Suprapubic skin (tissue), 4 donors: ENCODE data around the gene ABITRAM. TPM values are rescaled to one million over a fixed set of nuclear protein-coding genes. Genes with fewer than 3 reads are reported as not detected.
"Not testable (repeated sequence)": the region's sequence is repeated elsewhere in the genome, so short reads cannot be mapped to it uniquely, and the experiment has no call there.

Experiments used
- DNase-seq, 2 donors: peaks; one replicate each; pipeline ENCODE4 v3.0.0-alpha.2; 2019; ENCODE audit warnings: low spot score in 2 of 2
- H3K27ac ChIP-seq: fragments of 200-600 bp; sonication (generic); one replicate; pipeline ENCODE4 v1.5.1; 2019
- H3K27me3 ChIP-seq: fragments of 200-600 bp; sonication (generic); one replicate; pipeline ENCODE4 v1.5.1; 2019
- H3K36me3 ChIP-seq: fragments of 200-600 bp; sonication (generic); one replicate; pipeline ENCODE4 v1.5.1; 2019
- H3K4me1 ChIP-seq: fragments of 200-600 bp; sonication (generic); one replicate; pipeline ENCODE4 v1.5.1; 2019
- H3K4me3 ChIP-seq: fragments of 200-600 bp; sonication (generic); one replicate; pipeline ENCODE4 v1.5.1; 2019; ENCODE audit warnings: mild to moderate bottlenecking
- H3K9me3 ChIP-seq: fragments of 200-600 bp; sonication (generic); one replicate; pipeline ENCODE4 v1.5.1; 2019
- EP300 ChIP-seq: sonication (generic); formaldehyde crosslinking; IDR thresholded peaks from one replicate; pipeline ENCODE4 v1.6.1; 2017; ENCODE audit warnings: antibody characterized with exemption
- POLR2A ChIP-seq, 2 donors: fragments of 450-650 bp; IDR thresholded peaks; one replicate each; pipeline ENCODE4 v1.6.1; 2017; ENCODE audit warnings: antibody characterized with exemption in 2 of 2, mild to moderate bottlenecking in 2 of 2, moderate library complexity in 2 of 2
- POLR2AphosphoS5 ChIP-seq, 3 donors: sonication (generic); formaldehyde crosslinking; IDR thresholded peaks; one replicate each; pipeline ENCODE4 v1.6.1; 2017; ENCODE audit warnings: antibody characterized with exemption in 3 of 3
- WGBS: methylation state at CpG from one replicate; pipeline ENCODE4 v1.1.5; 2018; 5-methylcytosine and 5-hydroxymethylcytosine counted together
- total RNA-seq, 4 donors: library from RNA; depleted of rRNA; stranded (reverse); fragments of >200 nt; gene quantifications; one replicate each; pipeline ENCODE4 v1.1.0, GENCODE V29; 2016
- TF ChIP-seq, protein P1 (sequence below), 2 donors: fragments of 200-600 bp in 1 of 2; fragments of 450-650 bp in 1 of 2; sonication (generic) in 1 of 2; IDR thresholded peaks; one replicate each; pipeline ENCODE4 v1.5.1; 2016 to 2019; ENCODE audit warnings: antibody characterized with exemption in 2 of 2, mild to moderate bottlenecking in 1 of 2, moderate library complexity in 1 of 2

The ABITRAM gene
- total RNA-seq, 4 donors from 2014 or later, result 9.9 to 42.4 (median 12.0) TPM

DNA sequence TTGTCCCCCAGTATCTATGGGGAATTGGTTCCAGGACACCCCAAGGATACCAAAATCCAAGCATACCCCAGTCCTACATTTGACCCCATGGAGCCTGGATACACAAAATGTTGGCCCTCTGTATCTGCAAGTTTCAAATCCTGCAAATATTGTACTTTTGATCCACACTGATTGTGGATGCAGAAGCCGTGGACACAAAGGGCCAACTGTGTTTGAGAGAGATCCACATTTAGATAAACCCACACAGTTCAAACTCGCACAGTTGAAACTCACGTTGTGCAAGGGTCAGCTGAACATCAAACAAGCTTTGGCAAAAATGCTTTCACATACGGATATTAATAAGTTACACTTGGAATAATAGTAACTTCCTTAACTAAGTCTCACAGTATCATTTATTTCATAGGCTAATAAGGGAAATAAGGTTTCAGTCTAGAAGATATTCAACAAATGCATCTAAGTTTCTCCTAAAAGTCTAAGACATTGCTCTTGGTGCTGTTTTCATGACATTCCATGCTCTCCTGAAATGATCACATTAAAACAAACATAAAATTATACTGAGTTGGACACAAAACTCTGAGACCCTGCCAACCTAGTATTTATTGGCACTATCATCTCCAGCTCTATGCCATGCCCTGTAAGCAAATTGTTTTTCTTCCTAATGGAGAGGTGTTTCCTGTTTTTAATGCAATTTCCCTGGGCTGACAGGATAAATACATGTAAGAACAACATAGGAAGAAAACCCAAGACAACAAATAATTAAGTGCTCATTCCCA is 39.8 kb upstream of the ABITRAM start:
- peaks cover 92% of the 10 kb centered on the region for H3K36me3 ChIP-seq

GRCh38 chr9:108897324-108898096 is 36.7 kb upstream of the ABITRAM start:
- Histone ChIP-seq H3K9me3 (no peaks in the 10 kb centered on the region), H3K4me3 (no peak overlapping the region), H3K4me1 (no peaks in the 10 kb centered on the region), H3K36me3 (peaks cover 91% of the 10 kb centered on the region), H3K27ac (no peak overlapping the region), H3K27me3 (no peaks in the 10 kb centered on the region)
- TF ChIP-seq POLR2AphosphoS5 (IDR thresholded peaks at IDR 0.05), result no peak
- TF ChIP-seq POLR2A (IDR thresholded peaks at IDR 0.05), result no peak
- TF ChIP-seq, protein P1, sequence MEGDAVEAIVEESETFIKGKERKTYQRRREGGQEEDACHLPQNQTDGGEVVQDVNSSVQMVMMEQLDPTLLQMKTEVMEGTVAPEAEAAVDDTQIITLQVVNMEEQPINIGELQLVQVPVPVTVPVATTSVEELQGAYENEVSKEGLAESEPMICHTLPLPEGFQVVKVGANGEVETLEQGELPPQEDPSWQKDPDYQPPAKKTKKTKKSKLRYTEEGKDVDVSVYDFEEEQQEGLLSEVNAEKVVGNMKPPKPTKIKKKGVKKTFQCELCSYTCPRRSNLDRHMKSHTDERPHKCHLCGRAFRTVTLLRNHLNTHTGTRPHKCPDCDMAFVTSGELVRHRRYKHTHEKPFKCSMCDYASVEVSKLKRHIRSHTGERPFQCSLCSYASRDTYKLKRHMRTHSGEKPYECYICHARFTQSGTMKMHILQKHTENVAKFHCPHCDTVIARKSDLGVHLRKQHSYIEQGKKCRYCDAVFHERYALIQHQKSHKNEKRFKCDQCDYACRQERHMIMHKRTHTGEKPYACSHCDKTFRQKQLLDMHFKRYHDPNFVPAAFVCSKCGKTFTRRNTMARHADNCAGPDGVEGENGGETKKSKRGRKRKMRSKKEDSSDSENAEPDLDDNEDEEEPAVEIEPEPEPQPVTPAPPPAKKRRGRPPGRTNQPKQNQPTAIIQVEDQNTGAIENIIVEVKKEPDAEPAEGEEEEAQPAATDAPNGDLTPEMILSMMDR (IDR thresholded peaks at IDR 0.05), result no peak
- no peak for TF ChIP-seq EP300
- DNase-seq, result no peak
- WGBS, result 98% methylated on average over 2 of the region's 2 CpGs

More for the DNA sequence above, 39.8 kb upstream of the ABITRAM start:
- H3K4me3 ChIP-seq, result no peak overlapping the region
- DNase-seq, result no peak
- WGBS, result 83% methylated on average over 4 of the region's 4 CpGs
- H3K27me3 ChIP-seq, result no peaks in the 10 kb centered on the region
- no peak for TF ChIP-seq EP300
- no peak for TF ChIP-seq POLR2AphosphoS5 (IDR thresholded peaks at IDR 0.05)
- no peak for TF ChIP-seq POLR2A (IDR thresholded peaks at IDR 0.05)
- TF ChIP-seq, protein P1 (IDR thresholded peaks at IDR 0.05), result no peak
- H3K9me3 ChIP-seq, result no peaks in the 10 kb centered on the region
- no peak overlapping the region for H3K27ac ChIP-seq
- H3K4me1 ChIP-seq, result no peaks in the 10 kb centered on the region

DNA sequence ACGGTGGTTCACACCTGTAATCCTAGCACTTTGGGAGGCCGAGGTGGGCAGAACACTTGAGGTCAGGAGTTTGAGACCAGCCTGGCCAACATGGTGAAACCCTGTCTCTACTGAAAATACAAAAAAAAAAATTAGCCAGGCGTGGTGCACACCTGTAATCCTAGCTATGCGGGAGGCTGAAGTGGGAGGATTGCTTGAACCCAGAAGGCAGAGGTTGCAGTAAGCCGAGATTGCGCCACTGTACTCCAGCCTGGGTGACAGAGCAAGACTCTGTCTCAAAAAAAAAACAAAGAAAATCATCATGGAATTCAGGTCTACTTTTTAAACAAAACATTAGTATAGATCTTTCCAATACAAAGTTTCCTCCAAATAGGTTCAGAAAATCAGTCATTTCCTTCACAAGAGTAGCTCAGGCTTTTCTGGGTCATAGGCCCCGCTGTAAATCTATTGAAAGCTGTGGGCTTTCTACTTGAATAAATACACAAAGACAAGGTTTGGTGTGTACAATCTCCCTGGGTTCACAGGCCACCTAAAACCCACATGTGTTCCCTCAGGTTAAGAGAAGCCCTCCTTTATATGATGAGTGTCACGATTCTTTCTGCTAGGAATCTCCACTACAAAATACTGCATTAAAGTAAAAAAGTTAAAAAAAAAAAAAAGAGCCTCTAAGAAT is 35.0 kb upstream of the ABITRAM start:
- H3K4me3 ChIP-seq, result not testable (repeated sequence)

DNA sequence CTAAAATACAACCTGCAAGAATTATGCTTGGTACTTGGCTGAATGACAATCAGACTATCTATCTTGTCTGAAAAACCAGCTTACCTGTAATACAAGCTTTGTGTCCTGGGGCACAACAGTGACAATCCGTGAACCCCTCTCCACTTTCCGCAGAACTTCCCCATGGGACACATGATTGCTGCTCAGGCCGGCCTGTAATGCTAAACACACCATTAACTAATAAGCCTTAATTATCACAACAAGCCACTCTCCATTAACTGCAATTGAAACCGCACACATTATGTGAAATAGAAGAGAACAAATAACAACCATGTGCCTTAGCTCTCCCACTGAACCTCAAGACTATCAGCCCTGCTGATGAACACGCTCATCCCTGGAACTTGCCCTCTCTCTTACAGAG is 34.0 kb upstream of the ABITRAM start:
- Histone ChIP-seq H3K27ac (no peak overlapping the region), H3K27me3 (no peaks in the 10 kb centered on the region), H3K4me3 (no peak overlapping the region), H3K4me1 (no peaks in the 10 kb centered on the region), H3K36me3 (peaks cover 91% of the 10 kb centered on the region), H3K9me3 (no peaks in the 10 kb centered on the region)
- TF ChIP-seq EP300 (no peak), POLR2AphosphoS5 (IDR thresholded peaks at IDR 0.05) (no peak), POLR2A (IDR thresholded peaks at IDR 0.05) (no peak)
- TF ChIP-seq, protein P1 (IDR thresholded peaks at IDR 0.05), result no peak
- WGBS, result 91% methylated on average over 5 of the region's 5 CpGs
- no peak for DNase-seq

More for the DNA sequence above, 35.0 kb upstream of the ABITRAM start:
- not testable (repeated sequence) for H3K27ac ChIP-seq, H3K9me3 ChIP-seq, DNase-seq, H3K27me3 ChIP-seq, H3K4me1 ChIP-seq
- H3K36me3 ChIP-seq, result peaks cover 91% of the 10 kb centered on the region
- WGBS, result 95% methylated on average over 8 of the region's 8 CpGs

- DNase-seq, result no peak
- peaks cover 92% of the 10 kb centered on the region for H3K36me3 ChIP-seq
- WGBS, result 90% methylated on average over 2 of the region's 2 CpGs
These were observed 30.6 kb upstream of the ABITRAM start for GRCh38 chr9:108903420-108904103.

More at GRCh38 chr9:108903420-108904103, 30.6 kb upstream of the ABITRAM start:
- no peaks in the 10 kb centered on the region for H3K4me1 ChIP-seq
- H3K9me3 ChIP-seq, result no peaks in the 10 kb centered on the region
- TF ChIP-seq POLR2AphosphoS5 (IDR thresholded peaks at IDR 0.05), result no peak
- no peak for TF ChIP-seq POLR2A (IDR thresholded peaks at IDR 0.05)
- TF ChIP-seq, protein P1 (IDR thresholded peaks at IDR 0.05), result no peak
- TF ChIP-seq EP300, result no peak
- no peaks in the 10 kb centered on the region for H3K27me3 ChIP-seq
- H3K4me3 ChIP-seq, result no peak overlapping the region
- H3K27ac ChIP-seq, result no peak overlapping the region
